Measurements from ENCODE around the gene CAMK1.

The CAMK1 gene

GRCh38 chr3:9710174-9710739 lies 59.5 kb downstream of the CAMK1 start:
- no peak for DNase-seq (ENCODE audit: extremely low read depth, insufficient read length)
- no peak for TF ChIP-seq CTCF (IDR thresholded peaks at IDR 0.05; ENCODE audit: insufficient read depth, low read length, poor library complexity, severe bottlenecking)
- Histone ChIP-seq H3K27me3 (replicated peaks; ENCODE audit: control insufficient read depth, insufficient read depth, low read length) (no peaks in the 10 kb centered on the region; the same call in none of the 2 replicates), H3K36me3 (ENCODE audit: control insufficient read depth, insufficient read depth, low read length) (no peaks in the 10 kb centered on the region), H3K4me3 (replicated peaks; ENCODE audit: low read depth, low read length) (no peak overlapping the region)
